EL (cell line): ENCODE data around the gene PLPPR3.

Experiments
- DNase-seq: peaks from one replicate; pipeline ENCODE4 v3.0.0-alpha.2; 2016

PLPPR3 gene

GRCh38 chr19:807627-808422 is 13.9 kb downstream of the PLPPR3 start:
- DNase-seq: no peak

- DNase-seq: no peak
These were observed 14.8 kb downstream of the PLPPR3 start for GRCh38 chr19:806815-807421.

GRCh38 chr19:805600-806550 is 15.9 kb downstream of the PLPPR3 start:
- DNase-seq: no peak

GRCh38 chr19:805166-805551 is 16.6 kb downstream of the PLPPR3 start:
- no peak for DNase-seq

GRCh38 chr19:804419-805165 is 17.2 kb downstream of the PLPPR3 start:
- no peak for DNase-seq

GRCh38 chr19:803686-804418 is 17.9 kb downstream of the PLPPR3 start:
- DNase-seq: no peak

- no peak for DNase-seq
These were observed 18.6 kb downstream of the PLPPR3 start for GRCh38 chr19:803099-803561.

GRCh38 chr19:802498-803098 is 19.2 kb downstream of the PLPPR3 start:
- DNase-seq: no peak

- no peak for DNase-seq
These were observed 19.8 kb downstream of the PLPPR3 start for GRCh38 chr19:801861-802497.

- peak; percentile 45 for DNase-seq
These were observed 20.5 kb downstream of the PLPPR3 start for GRCh38 chr19:801030-801860.

- DNase-seq: no peak
These were observed 21.3 kb downstream of the PLPPR3 start for GRCh38 chr19:800360-801029.

GRCh38 chr19:799076-799881 is 22.5 kb downstream of the PLPPR3 start:
- peak; percentile 61 for DNase-seq

GRCh38 chr19:798415-799075 is 23.2 kb downstream of the PLPPR3 start:
- no peak for DNase-seq

GRCh38 chr19:797528-798414 is 24.0 kb downstream of the PLPPR3 start:
- peak; percentile 91 for DNase-seq

GRCh38 chr19:796692-797527 is 24.8 kb downstream of the PLPPR3 start, which contains the start of gene PTBP1:
Gene PTBP1 (plus strand): TSS chr19:797452. CDS start chr19:797498, 46 bp downstream.
- peak; percentile 100 for DNase-seq
